GM18507 (cell line): ENCODE data around the gene SYPL2.

Experiments
- DNase-seq: peaks from one replicate; pipeline ENCODE4 v3.0.0; 2011; ENCODE audit warnings: low read depth; ENCODE audit not compliant: insufficient read length; ENCODE audit errors: extremely low spot score
- FAIRE-seq: peaks from 2 replicates; lab custom pipeline; 2011; peaks lifted over from hg19 to GRCh38; lab: Jason Lieb, UNC

The SYPL2 gene

GRCh38 chr1:109488696-109489095, 22.4 kb downstream of the SYPL2 start:
- FAIRE-seq: no peak
- DNase-seq: no peak

DNA sequence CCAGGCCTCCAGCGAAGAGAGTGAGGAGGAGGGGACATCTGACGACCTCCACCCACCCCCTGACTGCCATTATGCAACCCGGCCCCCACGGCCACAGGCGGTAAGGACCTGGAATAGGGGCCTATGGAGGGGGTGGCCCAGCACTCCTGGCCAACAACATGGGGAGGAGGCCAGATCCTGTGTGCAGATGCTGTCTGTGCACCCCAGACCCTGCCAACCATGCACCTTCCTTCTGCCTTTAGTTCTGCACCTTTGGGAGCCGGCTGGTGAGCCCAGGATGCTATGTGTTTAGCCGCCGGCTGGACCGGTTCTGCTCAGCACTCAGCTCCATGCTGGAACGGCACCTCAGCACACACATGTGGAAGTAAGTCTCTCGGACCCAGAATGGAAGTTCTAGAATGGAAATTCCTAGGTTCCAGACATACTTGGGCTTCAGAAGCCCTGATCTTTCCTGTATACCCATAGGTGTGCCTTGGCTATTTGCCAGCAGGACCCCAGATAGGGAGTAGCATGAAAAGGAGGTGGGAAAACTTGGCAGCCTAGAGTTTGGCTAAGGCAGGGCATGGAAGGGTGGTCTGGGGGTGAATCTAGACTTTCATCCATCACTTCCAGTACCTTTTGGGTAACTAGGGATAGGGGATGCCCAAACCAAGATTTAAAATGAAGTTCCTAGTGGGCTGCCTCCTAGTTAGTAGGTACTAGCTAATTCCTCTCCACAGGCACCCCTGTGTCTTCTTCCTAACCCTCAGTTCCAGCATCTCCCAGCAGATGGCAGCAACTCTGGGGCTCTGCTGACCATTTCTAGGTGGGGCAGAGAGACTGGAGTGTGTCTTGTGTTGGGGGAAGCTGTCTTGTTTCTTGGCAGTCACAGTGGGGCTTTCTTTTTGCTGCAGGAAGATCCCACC, 23.9 kb downstream of the SYPL2 start:
- FAIRE-seq: peak; percentile 53
- peak; percentile 39 for DNase-seq

DNA sequence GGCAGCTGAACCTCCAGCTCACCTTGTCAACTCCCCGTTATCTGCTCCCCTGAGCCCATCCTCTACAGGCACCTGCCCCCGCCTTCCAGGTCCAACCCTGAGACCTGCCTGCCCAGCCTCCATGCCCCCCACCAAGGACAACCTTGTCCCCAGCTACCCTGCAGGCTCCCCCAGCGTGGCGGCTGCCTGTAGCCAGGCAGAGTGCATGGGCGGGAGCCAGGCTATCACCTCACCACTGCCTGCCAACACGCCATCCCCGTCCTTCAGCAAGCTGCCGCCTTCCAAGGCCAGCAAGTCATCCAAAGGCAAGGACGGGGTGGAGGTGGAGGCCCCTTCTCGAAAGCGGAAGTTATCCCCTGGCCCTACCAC, 24.6 kb downstream of the SYPL2 start:
- no peak for DNase-seq
- no peak for FAIRE-seq

GRCh38 chr1:109491372-109491771, 25.0 kb downstream of the SYPL2 start:
- DNase-seq (no peak), FAIRE-seq (no peak)

GRCh38 chr1:109492779-109493178, 26.4 kb downstream of the SYPL2 start:
- no peak for FAIRE-seq
- DNase-seq: no peak

DNA sequence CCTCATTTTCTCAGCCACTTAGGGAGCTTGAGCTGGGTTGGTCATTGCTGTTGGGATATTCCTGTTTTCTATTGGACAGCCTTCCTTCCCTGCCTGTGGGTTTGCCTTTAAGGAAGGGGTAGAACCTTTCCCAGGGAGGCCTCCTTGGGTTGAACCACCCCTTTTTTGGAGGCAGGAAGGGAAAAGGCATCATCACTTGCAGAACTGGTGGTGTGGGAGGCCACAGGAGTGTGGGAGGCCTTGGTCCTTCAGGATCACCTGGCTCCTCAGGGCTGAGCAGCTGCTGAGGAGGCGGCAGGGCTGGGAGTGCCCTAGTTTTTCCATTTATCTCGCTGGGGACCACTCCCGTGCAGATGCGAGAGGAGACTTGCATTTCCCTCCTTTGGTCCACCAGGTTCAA, 26.9 kb downstream of the SYPL2 start:
- no peak for DNase-seq

GRCh38 chr1:109493805-109494539, 27.6 kb downstream of the SYPL2 start, which contains the start of gene CYB561D1:
TSS of gene CYB561D1 (plus strand) at chr1:109494094. CDS start at chr1:109494140, 46 bp downstream.
- DNase-seq: peak; percentile 88
- peak; percentile 87 for FAIRE-seq

More for the DNA sequence above, 26.9 kb downstream of the SYPL2 start:
- FAIRE-seq: no peak

GRCh38 chr1:109495738-109496137, 29.4 kb downstream of the SYPL2 start:
- DNase-seq (no peak), FAIRE-seq (no peak)

GRCh38 chr1:109497449-109498160, 31.3 kb downstream of the SYPL2 start:
- FAIRE-seq (no peak), DNase-seq (no peak)

DNA sequence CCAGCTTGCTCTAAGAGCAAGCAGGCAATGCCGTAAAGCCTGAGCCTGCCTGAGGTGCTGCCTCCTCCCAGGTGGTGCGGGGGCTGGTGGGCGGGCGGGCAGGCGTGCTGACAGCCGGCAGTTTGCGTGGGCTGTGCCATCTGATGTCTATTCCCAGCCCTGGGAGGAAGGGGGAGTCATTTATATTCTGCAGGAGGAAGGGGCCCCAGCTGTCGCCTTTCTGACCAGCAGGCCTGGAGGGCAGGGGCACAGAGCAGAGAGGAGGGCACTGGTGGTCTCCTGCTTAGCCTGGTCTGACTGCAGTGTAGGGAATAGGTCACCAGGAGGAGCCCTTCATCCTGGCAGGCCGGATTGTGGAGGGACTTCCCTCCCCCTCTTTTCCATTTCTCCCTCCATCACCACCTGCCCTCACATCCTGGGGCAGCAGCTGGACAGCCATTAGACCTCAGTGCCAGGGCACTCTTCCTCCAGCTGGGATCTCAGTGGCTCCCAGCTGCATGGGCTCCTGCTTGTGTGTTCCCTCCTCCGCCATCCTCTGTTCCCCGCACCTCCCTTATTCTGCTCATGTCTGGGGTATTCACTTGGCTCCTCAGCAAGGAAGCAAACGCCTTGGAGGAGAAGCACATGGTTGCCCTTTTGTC, 31.9 kb downstream of the SYPL2 start:
- DNase-seq (no peak), FAIRE-seq (no peak)

DNA sequence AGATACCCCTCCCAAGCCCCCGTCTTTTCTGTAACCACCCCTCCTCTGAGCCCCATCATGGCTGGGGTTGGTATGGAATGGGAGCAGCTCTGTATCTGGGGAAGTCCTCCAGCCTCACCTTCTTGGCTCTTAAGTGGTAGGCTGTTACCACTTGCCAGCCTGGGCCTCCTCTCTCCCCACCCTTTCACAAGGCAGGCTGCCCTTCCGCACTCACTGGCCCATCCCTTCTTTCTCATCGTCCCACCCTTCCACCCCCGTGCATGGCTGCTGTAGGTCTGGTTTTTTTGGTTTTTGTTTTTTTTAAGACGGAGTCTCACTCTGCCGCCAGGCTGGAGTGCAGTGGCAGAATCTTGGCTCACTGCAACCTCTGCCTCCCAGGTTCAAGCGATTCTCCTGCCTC, 32.7 kb downstream of the SYPL2 start:
- no peak for DNase-seq
- no peak for FAIRE-seq

GRCh38 chr1:109499661-109500536, 33.6 kb downstream of the SYPL2 start:
- DNase-seq (no peak), FAIRE-seq (no peak)

DNA sequence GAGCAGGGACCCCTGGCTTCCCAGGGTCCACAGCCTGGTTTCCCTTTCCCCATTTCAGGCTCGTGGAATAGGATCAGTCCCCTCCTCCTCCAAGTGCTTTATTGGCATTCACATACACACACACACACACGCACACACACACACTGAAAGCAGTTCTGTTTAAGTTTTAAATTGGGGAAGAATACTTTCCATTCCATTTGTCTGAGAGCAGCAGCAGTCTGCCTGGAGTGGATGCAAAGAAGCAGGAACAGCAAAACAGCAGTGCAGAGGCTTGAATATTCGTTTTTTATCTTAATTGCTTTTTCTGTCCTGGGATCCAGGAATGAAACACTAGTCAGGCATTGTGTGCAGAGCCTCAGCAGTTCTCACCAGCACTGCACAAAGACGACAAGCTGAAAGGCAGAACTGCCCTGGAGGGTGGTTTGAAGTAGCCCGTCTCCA, 34.6 kb downstream of the SYPL2 start:
- DNase-seq: no peak
- no peak for FAIRE-seq

- DNase-seq (no peak), FAIRE-seq (no peak)
Observed at GRCh38 chr1:109501644-109502363, 35.5 kb downstream of the SYPL2 start.

DNA sequence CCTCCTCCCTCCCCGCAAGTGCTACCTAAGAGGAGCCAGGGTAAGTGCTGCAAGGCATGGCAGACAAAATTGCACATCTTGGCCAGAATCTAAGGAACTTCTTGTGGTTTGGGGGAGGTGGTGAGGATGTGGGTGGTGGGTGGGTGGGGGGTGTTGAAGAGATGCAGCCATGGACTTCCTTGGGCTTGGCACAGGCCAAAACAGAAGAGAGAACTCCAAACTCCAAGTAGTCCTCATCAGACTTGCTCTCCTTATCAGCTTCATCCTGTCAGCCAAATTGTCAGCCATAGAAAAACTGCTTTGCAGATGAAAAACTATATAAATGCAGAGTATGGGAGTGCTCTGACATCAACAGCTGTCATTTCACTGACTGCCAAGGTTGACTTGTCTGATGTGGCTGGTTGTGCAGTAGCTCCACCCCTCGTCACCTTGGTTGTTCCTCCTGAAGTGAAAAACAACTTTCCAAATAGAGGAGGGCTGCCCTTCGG, 36.1 kb downstream of the SYPL2 start:
- FAIRE-seq: no peak
- no peak for DNase-seq

GRCh38 chr1:109503935-109504334, 37.6 kb downstream of the SYPL2 start:
- FAIRE-seq: no peak

DNA sequence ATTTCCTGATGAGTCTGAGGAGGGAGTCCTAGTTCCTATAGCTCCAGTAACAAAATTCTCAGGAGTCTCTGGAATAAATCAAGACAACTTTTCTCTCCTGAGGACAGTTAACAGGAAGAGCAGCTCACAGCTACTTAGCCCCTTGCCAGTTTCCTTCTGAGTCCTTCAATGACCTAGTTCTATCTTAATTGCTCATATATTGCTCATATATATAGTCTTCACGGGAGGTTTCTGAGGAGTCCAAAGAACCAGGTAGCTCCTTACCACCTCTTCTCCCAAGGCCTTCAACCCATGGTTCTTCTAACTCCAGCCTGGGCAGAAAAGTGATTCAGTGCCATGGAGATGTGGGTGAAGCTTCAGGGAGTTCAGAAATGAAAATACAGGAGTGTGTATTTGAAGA, 38.6 kb downstream of the SYPL2 start:
- DNase-seq: no peak
- no peak for FAIRE-seq

More at GRCh38 chr1:109503935-109504334, 37.6 kb downstream of the SYPL2 start:
- DNase-seq: no peak
